Effector CD4-positive, alpha-beta T cell (primary cell): Measurements from ENCODE around the gene IFNL3.
"Not testable (repeated sequence)": the region's sequence is repeated elsewhere in the genome, so short reads cannot be mapped to it uniquely, and the experiment has no call there.

Source experiments
- DNase-seq: peaks from one replicate; pipeline ENCODE4 v3.0.0-alpha.2; 2020

Gene IFNL3

GRCh38 chr19:39252458-39252857, 7.7 kb upstream of the IFNL3 start:
- DNase-seq, result no peak

GRCh38 chr19:39251846-39252245, 7.0 kb upstream of the IFNL3 start:
- DNase-seq, result no peak

- DNase-seq, result no peak
Measured at GRCh38 chr19:39251081-39251480, 6.3 kb upstream of the IFNL3 start.

GRCh38 chr19:39248806-39249205, 4.0 kb upstream of the IFNL3 start, which contains the start of gene IFNL4:
IFNL4 (minus strand) TSS chr19:39248856.
- no peak for DNase-seq

- DNase-seq, result no peak
Measured at GRCh38 chr19:39247701-39248664, 3.2 kb upstream of the IFNL3 start.

- no peak for DNase-seq
Measured at GRCh38 chr19:39246951-39247669, 2.3 kb upstream of the IFNL3 start.

- not testable (repeated sequence) for DNase-seq
Measured at GRCh38 chr19:39245166-39245565, 360 bp upstream of the IFNL3 start.

GRCh38 chr19:39243741-39244140, 1.1 kb downstream of the IFNL3 start:
- not testable (repeated sequence) for DNase-seq

GRCh38 chr19:39240421-39240820, 4.4 kb downstream of the IFNL3 start:
- DNase-seq, result no peak

- no peak for DNase-seq
Measured at GRCh38 chr19:39238944-39239343, 5.9 kb downstream of the IFNL3 start.

GRCh38 chr19:39238209-39238608, 6.6 kb downstream of the IFNL3 start:
- DNase-seq, result no peak

GRCh38 chr19:39237200-39238184, 7.3 kb downstream of the IFNL3 start:
- peak; percentile 17 for DNase-seq

- DNase-seq, result no peak
Measured at GRCh38 chr19:39236527-39236926, 8.3 kb downstream of the IFNL3 start.

GRCh38 chr19:39232708-39233107, 12.1 kb downstream of the IFNL3 start:
- DNase-seq, result no peak

- no peak for DNase-seq
Measured at GRCh38 chr19:39230096-39230764, 14.6 kb downstream of the IFNL3 start.

- DNase-seq, result no peak
Measured at GRCh38 chr19:39224910-39225309, 19.9 kb downstream of the IFNL3 start.

GRCh38 chr19:39223703-39224279, 21.0 kb downstream of the IFNL3 start:
- no peak for DNase-seq

GRCh38 chr19:39219108-39219507, 25.7 kb downstream of the IFNL3 start:
- DNase-seq, result not testable (repeated sequence)

- DNase-seq, result no peak
Measured at GRCh38 chr19:39218230-39219007, 26.4 kb downstream of the IFNL3 start.

- DNase-seq, result no peak
Measured at GRCh38 chr19:39217094-39217493, 27.7 kb downstream of the IFNL3 start.

- not testable (repeated sequence) for DNase-seq
Measured at GRCh38 chr19:39215323-39215722, 29.5 kb downstream of the IFNL3 start.
